Effector memory CD4-positive, alpha-beta T cell (primary cell): ENCODE results near the gene SLC5A10.
"Not testable (repeated sequence)": the region's sequence is repeated elsewhere in the genome, so short reads cannot be mapped to it uniquely, and the experiment has no call there.

Source experiments
- DNase-seq, 3 donors: peaks; one replicate each; pipeline ENCODE4 v3.0.0-alpha.2; 2020
- H3K27ac ChIP-seq: 2 replicates; pipeline ENCODE4 v1.7.0; 2013; ENCODE audit warnings: mild to moderate bottlenecking, low read length, moderate library complexity; ENCODE audit not compliant: insufficient read depth, poor library complexity, severe bottlenecking
- H3K27me3 ChIP-seq: replicated peaks from 2 replicates; pipeline ENCODE4 v1.7.0; 2013; ENCODE audit warnings: mild to moderate bottlenecking, low read length; ENCODE audit not compliant: insufficient read depth, control insufficient read depth, poor library complexity, severe bottlenecking
- H3K36me3 ChIP-seq: 2 replicates; pipeline ENCODE4 v1.7.0; 2013; ENCODE audit warnings: mild to moderate bottlenecking, low read length, moderate library complexity; ENCODE audit not compliant: control insufficient read depth, insufficient read depth
- H3K4me1 ChIP-seq: 2 replicates; pipeline ENCODE4 v1.7.0; 2013; ENCODE audit warnings: low read length, mild to moderate bottlenecking; ENCODE audit not compliant: control insufficient read depth, insufficient read depth, poor library complexity, severe bottlenecking
- H3K4me3 ChIP-seq: 2 replicates; pipeline ENCODE4 v1.7.0; 2013; ENCODE audit warnings: low read length, low read depth, mild to moderate bottlenecking; ENCODE audit not compliant: insufficient read depth, poor library complexity, severe bottlenecking
- H3K9me3 ChIP-seq: 2 replicates; pipeline ENCODE4 v1.7.0; 2013; ENCODE audit warnings: mild to moderate bottlenecking, low read length, moderate library complexity; ENCODE audit not compliant: control insufficient read depth

The SLC5A10 gene

GRCh38 chr17:19016881-19017280, 64.9 kb downstream of the SLC5A10 start:
- no peak overlapping the region for H3K4me3 ChIP-seq
- no peak overlapping the region for H3K27ac ChIP-seq
- H3K9me3 ChIP-seq, result no peaks in the 10 kb centered on the region
- no peaks in the 10 kb centered on the region for H3K27me3 ChIP-seq
- H3K4me1 ChIP-seq, result peaks cover 3% of the 10 kb centered on the region
- peaks cover 13% of the 10 kb centered on the region for H3K36me3 ChIP-seq
- DNase-seq, result no peak

- Histone ChIP-seq H3K4me3 (no peak overlapping the region), H3K9me3 (no peaks in the 10 kb centered on the region), H3K27ac (no peak overlapping the region), H3K27me3 (no peaks in the 10 kb centered on the region), H3K36me3 (peaks cover 19% of the 10 kb centered on the region), H3K4me1 (peaks cover 3% of the 10 kb centered on the region)
- DNase-seq, result no peak
These were observed 65.4 kb downstream of the SLC5A10 start for GRCh38 chr17:19017401-19017800.

GRCh38 chr17:19017804-19018599, 66.0 kb downstream of the SLC5A10 start:
- no peak overlapping the region for H3K4me3 ChIP-seq
- DNase-seq, result no peak
- H3K36me3 ChIP-seq, result peaks cover 25% of the 10 kb centered on the region
- peaks cover 3% of the 10 kb centered on the region for H3K4me1 ChIP-seq
- no peaks in the 10 kb centered on the region for H3K9me3 ChIP-seq
- no peaks in the 10 kb centered on the region for H3K27me3 ChIP-seq
- no peak overlapping the region for H3K27ac ChIP-seq

- peaks cover 3% of the 10 kb centered on the region for H3K4me1 ChIP-seq
- DNase-seq, result no peak
- peaks cover 25% of the 10 kb centered on the region for H3K36me3 ChIP-seq
- H3K27me3 ChIP-seq, result no peaks in the 10 kb centered on the region
- H3K4me3 ChIP-seq, result no peak overlapping the region
- no peaks in the 10 kb centered on the region for H3K9me3 ChIP-seq
- no peak overlapping the region for H3K27ac ChIP-seq
These were observed 66.6 kb downstream of the SLC5A10 start for GRCh38 chr17:19018600-19018950.

GRCh38 chr17:19019041-19019941, 67.3 kb downstream of the SLC5A10 start:
- Histone ChIP-seq H3K4me3 (no peak overlapping the region), H3K27ac (no peak overlapping the region), H3K36me3 (peaks cover 25% of the 10 kb centered on the region), H3K4me1 (peaks cover 4% of the 10 kb centered on the region), H3K27me3 (no peaks in the 10 kb centered on the region), H3K9me3 (no peaks in the 10 kb centered on the region)
- no peak for DNase-seq

GRCh38 chr17:19020016-19020415, 68.1 kb downstream of the SLC5A10 start:
- Histone ChIP-seq H3K36me3 (peaks cover 25% of the 10 kb centered on the region), H3K27ac (no peak overlapping the region), H3K27me3 (no peaks in the 10 kb centered on the region), H3K4me1 (peaks cover 10% of the 10 kb centered on the region), H3K4me3 (no peak overlapping the region), H3K9me3 (no peaks in the 10 kb centered on the region)
- DNase-seq, result no peak

GRCh38 chr17:19021011-19021621, 69.2 kb downstream of the SLC5A10 start:
- peaks cover 10% of the 10 kb centered on the region for H3K4me1 ChIP-seq
- not testable (repeated sequence) for H3K27me3 ChIP-seq, DNase-seq, H3K9me3 ChIP-seq, H3K4me3 ChIP-seq, H3K27ac ChIP-seq
- H3K36me3 ChIP-seq, result peaks cover 25% of the 10 kb centered on the region

- peaks cover 25% of the 10 kb centered on the region for H3K36me3 ChIP-seq
- H3K4me1 ChIP-seq, result peaks cover 10% of the 10 kb centered on the region
- H3K27ac ChIP-seq, result no peak overlapping the region
- DNase-seq, result peak in 1 of 3 donors; percentile 11
- no peaks in the 10 kb centered on the region for H3K9me3 ChIP-seq
- H3K4me3 ChIP-seq, result no peak overlapping the region
- no peaks in the 10 kb centered on the region for H3K27me3 ChIP-seq
These were observed 69.7 kb downstream of the SLC5A10 start for GRCh38 chr17:19021622-19022083.

GRCh38 chr17:19022128-19022527, 70.2 kb downstream of the SLC5A10 start:
- no peaks in the 10 kb centered on the region for H3K27me3 ChIP-seq
- no peak for DNase-seq
- no peak overlapping the region for H3K27ac ChIP-seq
- peaks cover 25% of the 10 kb centered on the region for H3K36me3 ChIP-seq
- H3K9me3 ChIP-seq, result no peaks in the 10 kb centered on the region
- no peak overlapping the region for H3K4me3 ChIP-seq
- peaks cover 9% of the 10 kb centered on the region for H3K4me1 ChIP-seq
